ENCODE measurements around the gene B3GALT5.

B3GALT5 gene

GRCh38 chr21:39664586-39664985 is 51.8 kb downstream of the B3GALT5 start:
- DNase-seq (ENCODE audit: low read depth in 1 of 2, low spot score in 1 of 2), result no peak

DNA sequence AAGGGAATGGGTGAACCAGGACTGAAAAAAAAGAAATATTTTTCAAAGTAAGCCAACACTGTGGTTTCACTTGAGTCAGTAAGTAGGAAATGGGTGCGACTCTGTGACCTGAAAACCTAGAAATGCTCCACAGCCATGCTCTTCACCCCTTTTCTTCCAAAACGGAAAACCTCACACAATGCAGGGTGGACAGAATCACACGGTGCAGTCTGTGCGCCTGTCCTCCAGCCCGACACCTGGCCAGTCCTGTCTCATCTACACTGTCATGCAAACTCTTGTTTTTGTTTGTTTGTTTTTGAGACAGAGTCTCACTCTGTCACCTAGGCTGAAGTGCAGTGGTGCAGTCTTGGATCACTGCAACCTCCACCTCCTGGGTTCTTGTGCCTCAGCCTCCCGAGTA is 53.3 kb downstream of the B3GALT5 start:
- DNase-seq (ENCODE audit: low read depth in 1 of 2, low spot score in 1 of 2), result no peak

DNA sequence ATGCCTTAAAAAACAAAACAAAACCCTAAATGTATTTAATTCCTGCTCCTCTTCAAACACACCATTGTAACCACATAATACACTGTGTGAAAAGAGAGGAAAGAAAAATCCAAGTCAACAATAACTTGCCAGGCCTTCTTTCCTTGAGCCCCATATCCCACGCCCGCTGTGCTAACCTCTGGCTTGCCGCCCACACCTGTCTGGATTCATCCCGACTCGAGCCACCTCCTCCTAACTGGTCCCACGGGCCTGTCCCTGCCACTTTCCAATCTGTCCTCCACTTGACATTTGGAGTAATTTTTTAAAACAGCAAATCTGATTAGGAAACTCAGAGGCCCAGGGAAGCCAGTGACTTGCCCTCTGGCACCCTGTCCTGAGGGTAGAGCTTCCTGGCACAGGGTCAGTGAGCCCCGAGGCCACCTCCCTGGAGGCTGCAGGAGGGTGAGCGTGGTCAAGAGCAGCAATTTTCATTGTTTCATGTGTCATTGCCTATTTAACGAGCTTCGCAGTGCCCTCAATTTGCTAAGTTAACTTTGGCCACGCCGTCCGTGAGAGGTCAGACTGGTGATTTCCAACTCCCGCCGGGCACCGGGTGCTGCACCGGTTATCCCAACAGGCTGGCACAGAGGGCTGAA is 54.1 kb downstream of the B3GALT5 start:
- DNase-seq (ENCODE audit: low read depth in 1 of 2, low spot score in 1 of 2), result no peak

DNA sequence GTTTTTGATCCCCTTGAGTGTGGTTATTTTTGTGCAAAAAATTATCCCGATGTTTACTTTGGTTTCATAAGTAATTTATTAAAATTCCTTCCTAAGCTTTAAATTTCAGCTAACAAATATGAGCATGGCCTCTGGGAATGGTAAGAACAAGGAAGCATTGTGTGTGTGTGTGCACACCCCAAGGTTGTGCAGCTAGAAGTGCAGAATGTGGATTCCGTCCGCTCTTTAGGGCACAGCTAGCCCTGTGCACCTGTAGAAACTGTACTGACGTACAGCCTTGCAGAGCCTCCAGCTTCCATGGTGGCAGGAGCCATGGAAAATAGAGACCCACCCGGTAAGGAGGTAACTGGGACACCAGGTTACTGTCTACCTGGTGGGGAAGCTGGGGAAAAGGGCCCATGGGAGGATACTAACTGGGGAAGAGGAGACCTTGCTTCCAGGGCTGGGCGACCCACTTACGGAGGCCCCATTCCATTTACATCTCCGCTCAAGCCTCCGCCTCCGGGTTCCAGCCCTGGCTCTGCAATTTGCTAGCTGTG is 54.7 kb downstream of the B3GALT5 start:
- DNase-seq (ENCODE audit: low read depth in 1 of 2, low spot score in 1 of 2), result no peak

GRCh38 chr21:39668369-39668768 is 55.6 kb downstream of the B3GALT5 start:
- no peak for DNase-seq (ENCODE audit: low read depth in 1 of 2, low spot score in 1 of 2)

- no peak for DNase-seq (ENCODE audit: low read depth in 1 of 2, low spot score in 1 of 2)
Observed at GRCh38 chr21:39669485-39669884, 56.7 kb downstream of the B3GALT5 start.

DNA sequence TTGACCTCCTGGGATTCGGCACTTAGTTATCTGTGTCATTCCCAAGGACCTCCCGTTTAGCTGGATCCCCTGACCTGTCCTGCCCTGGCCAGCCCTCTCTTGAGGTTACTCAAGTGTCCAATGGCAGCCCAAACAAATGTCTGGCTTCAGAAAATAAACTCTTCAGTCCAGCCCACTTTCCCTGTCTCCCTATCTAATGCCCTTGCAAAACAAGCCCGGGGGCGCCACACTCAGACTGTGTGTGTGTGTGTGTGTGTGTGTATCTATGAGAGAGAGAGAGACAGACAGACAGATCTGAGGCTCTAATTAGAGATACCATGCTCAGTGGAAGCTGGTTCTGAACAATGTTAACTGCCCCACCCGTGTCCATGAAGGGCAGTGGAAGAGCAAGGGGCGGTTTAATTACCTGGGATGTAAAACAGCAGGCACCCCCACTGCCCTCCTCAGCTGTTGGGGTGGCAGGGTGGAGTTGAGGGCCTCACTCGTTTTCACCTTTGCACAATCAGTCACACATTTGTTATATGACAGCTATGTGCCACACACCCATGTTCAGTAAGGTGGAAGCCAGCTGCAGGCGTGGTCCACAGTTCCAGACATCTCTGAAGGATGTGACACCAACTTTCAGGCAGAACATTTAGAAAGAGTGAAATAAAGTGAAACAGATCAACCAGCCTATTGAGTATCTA is 57.4 kb downstream of the B3GALT5 start:
- DNase-seq (ENCODE audit: low read depth in 1 of 2, low spot score in 1 of 2), result no peak

DNA sequence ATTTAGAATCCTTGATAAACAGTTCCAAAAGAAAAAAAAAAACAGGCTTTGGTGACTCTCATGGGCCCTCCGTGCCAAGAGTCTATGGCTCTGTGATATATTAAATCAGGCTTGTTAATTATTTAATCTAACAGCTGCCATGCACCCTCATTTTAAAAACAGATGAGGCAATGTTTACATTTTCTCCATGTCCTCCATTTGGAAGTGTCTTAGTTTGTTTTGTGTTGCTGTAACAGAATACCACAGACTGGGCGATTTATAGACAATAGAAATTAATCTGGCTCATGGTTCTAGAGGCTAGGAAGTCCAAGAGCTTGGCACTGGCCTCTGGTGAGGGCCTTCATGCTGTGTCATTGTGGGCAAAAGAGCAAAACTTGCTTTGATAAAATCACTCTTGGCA is 58.0 kb downstream of the B3GALT5 start:
- no peak for DNase-seq (ENCODE audit: low read depth in 1 of 2, low spot score in 1 of 2)

DNA sequence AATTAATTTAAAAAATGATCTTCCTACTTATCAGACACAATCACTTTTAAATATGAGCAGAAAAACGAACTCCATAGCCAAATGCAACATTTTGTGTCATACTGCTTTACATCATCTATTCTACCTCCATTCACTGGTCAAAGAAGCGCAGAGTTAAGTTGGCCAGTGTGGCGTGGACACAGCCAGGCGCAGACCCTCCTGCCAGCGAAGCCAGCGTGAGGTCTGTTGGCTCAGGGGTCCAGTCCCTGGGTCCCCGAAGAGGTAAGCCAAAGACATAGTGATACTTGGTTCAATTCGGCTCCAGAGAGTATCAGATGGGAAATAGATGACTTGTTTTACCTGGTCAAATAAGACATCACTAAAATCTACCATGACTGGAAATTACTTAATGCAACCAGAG is 59.2 kb downstream of the B3GALT5 start:
- no peak for DNase-seq (ENCODE audit: low read depth in 1 of 2, low spot score in 1 of 2)

GRCh38 chr21:39673163-39673562 is 60.4 kb downstream of the B3GALT5 start:
- no peak for DNase-seq (ENCODE audit: low read depth in 1 of 2, low spot score in 1 of 2)

DNA sequence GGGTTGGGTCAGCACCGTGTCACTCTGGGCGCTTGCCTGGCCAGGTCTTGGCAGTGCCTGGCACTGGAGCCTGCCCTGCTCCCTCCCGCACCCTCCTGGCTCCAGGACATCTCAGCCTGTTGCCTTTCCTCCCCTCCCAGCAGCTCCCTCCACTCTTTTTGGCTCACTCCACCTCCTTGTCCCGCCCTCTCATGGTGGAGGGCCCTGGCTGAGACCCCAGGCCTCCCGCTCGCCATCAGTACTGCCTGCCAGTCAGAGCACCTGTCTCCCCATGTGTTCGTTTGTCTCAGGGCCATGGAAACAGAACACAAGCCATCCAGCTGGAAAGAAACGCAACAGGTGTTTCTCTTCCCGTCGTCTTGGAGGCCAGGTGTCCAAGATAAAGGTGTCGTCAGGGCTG is 61.0 kb downstream of the B3GALT5 start:
- DNase-seq (ENCODE audit: low read depth in 1 of 2, low spot score in 1 of 2), result no peak

- DNase-seq (ENCODE audit: low read depth in 1 of 2, low spot score in 1 of 2), result no peak
Observed at GRCh38 chr21:39674801-39675200, 62.1 kb downstream of the B3GALT5 start.

DNA sequence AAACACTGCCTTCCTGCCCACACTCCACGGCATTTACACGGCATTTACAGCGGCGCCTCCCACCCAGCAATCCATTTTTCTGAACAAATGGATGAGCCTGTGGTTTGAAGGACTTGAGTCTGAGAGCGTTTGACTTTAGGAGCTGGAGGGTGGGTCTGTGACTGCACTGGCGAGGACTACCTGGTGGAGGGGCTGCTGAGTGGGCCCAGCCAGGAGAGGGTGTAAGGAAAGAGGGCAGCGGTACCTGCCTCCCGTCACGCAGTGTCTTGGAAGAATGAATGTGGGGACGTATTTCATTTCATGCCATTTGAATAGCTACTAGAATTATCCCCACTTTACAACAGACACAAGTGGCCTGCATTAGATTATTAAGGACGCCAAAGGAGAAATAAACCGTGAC is 62.9 kb downstream of the B3GALT5 start:
- DNase-seq (ENCODE audit: low read depth in 1 of 2, low spot score in 1 of 2), result no peak

DNA sequence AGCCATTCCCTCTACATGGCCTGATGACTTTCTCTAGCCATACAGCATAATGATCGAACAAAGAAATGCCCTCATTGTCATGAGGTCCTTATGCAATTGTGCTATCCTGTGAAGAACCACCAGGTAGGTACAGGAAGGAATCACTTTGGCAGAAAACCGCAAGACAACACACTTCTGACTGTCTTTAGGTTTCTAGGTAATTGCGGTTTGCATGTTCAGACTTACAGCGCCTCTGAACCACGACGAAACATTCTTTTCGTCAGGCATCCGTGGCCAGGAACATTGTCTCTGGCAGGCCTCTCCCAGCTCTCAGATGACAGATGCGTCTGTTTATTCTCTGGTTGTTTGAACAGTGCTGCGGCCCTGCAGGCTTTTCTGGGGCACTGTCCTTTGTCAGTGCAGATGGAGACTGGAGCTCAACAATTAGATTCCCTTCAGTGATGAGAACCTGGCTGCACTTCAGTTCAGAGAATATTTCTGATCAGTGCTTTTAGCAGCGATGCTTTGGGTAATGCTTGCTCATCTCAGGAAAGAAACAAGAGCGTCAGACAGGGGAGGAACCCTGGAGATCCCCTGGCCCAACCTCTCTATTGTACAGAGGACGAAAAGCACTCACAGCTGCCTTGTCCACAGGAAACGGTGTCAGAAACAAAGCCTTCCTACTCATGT is 63.4 kb downstream of the B3GALT5 start:
- no peak for DNase-seq (ENCODE audit: low read depth in 1 of 2, low spot score in 1 of 2)

GRCh38 chr21:39680216-39680615 is 67.5 kb downstream of the B3GALT5 start:
- no peak for DNase-seq (ENCODE audit: low read depth in 1 of 2, low spot score in 1 of 2)

DNA sequence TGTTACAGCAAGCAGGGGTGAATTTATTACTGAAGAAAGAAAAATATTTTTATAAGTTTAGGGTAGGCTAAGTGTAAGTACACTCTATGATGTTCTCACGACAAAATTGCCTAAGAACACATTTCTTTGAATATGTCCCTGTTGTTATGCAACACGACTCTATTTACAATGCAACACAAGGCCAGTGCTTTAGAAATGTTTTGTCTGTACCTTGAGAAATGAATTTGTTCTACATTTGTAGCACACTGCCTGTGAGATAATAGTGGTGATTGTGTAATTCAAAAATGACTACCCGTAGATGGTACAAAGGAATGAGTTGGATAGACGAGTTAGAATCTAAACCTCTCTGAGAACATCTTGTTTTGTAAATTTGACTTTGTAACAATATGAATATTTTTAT is 68.5 kb downstream of the B3GALT5 start:
- DNase-seq (ENCODE audit: low read depth in 1 of 2, low spot score in 1 of 2), result no peak

DNA sequence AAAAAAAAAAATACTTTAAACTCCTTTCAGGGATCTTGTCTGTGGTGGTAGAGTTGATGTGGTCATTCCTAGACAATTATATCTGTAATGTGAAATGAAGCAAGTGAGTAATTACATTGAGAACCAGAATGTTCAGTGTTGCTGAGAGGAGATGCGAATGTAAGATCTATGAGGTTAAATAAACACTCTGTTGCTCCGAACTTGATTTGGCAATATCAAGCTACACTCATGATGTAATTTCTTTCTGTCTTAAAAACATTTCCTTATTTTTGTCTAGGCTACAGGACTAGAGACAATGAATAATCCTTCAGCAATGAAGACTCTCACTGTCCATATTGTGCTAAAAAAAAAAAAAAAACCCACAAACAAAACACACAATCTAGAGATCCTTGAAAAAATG is 69.1 kb downstream of the B3GALT5 start:
- DNase-seq (ENCODE audit: low read depth in 1 of 2, low spot score in 1 of 2), result no peak

DNA sequence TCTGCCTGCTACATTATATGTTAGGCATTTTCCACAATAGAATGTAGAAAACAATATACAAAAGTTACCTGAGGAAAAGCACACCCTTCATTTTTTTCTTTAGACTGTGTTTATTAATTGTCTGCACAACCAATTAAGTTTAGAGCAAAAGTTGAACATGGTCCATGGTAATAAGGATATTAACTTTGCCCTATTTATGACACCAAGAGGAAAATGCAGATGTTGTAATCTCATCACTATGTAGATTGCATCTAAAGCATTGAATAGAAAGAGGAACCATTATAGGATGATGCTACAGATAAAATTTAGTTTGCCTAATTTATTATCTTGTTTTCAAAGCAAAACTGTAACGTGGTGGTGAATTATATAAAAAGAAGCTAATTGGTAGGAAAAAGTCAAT is 72.5 kb downstream of the B3GALT5 start:
- DNase-seq (ENCODE audit: low read depth in 1 of 2, low spot score in 1 of 2), result no peak

GRCh38 chr21:39685991-39686390 is 73.3 kb downstream of the B3GALT5 start:
- no peak for DNase-seq (ENCODE audit: low read depth in 1 of 2, low spot score in 1 of 2)

DNA sequence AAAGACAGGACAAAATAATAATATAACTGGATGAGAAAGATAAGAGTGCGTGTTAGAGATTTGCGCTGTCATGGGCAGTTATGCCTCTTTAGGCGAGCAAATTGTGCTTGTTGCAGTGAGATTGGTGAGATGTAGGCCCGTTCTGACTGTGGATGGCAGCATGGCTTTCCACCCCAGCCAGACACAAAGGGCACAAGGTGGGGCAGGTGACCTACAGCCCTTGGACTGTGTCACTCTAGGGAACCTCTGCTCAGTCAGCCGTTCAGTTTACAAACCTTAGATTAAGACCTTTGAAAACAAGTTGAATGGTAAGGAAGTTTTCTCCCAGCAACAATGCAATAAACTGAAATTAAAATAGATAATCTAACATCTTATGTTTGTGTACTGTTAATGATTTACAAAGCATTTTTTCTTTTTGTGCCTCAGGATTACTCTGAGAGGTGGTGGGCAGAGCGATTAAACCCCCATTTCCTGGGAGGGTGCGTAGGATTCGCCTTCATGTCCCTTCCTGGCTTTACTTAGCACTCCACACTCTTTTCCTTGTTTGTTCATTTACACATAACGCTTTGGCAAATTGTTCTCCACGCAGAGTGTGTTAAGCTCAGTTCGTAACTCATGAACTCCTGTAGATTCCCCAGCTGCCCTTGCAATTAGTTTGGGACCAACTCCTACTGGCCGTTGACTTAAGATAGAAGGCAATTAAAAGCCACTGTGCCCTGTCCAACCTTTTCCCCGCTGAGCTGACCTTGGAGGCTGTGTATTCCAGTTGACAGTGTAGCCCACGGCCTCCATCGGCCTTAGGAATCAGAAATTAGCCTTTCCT is 74.1 kb downstream of the B3GALT5 start:
- no peak for DNase-seq (ENCODE audit: low read depth in 1 of 2, low spot score in 1 of 2)

DNA sequence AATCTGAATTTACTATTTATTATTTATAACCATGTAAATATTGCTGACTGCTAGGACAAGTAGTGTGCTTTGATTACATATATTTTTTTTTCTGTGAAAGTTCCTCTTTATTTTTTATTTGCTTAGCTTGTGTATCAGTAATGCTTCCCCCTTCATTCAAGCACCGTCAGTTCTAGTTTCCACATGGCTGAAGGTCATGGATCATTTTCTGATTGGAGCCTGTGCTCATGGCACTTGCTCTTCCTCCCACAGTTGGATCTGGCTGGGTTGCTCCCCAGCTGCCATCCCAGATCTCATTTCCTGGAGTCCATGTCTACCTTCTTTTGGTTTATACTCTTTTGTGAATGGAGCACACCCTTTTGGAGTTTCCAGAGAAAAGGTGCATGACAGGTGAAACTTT is 75.3 kb downstream of the B3GALT5 start:
- no peak for DNase-seq (ENCODE audit: low read depth in 1 of 2, low spot score in 1 of 2)

All from stimulated activated CD4-positive, alpha-beta T cell treated with anti-CD3 and anti-CD28 coated beads, Interleukin-15, amount 100 ng/mL, for 1 hour (primary cell).